ENCODE data around the gene PRKG1.

Gene PRKG1

GRCh38 chr10:51074238-51075028 is at the start of gene PRKG1:
TSS of gene PRKG1 (plus strand) at chr10:51074487.
- DNase-seq (ENCODE audit: low read depth in 2 of 2) = no peak

- DNase-seq (ENCODE audit: low read depth in 2 of 2) = no peak
Measured at GRCh38 chr10:51028420-51028819, 45.9 kb upstream of the PRKG1 start.

- no peak for DNase-seq (ENCODE audit: low read depth in 2 of 2)
Measured at GRCh38 chr10:51029172-51029641, 45.1 kb upstream of the PRKG1 start.

- DNase-seq (ENCODE audit: low read depth in 2 of 2) = no peak
Measured at GRCh38 chr10:51030480-51030879, 43.8 kb upstream of the PRKG1 start.

- no peak for DNase-seq (ENCODE audit: low read depth in 2 of 2)
Measured at GRCh38 chr10:51031950-51032349, 42.3 kb upstream of the PRKG1 start.

GRCh38 chr10:51034769-51035168 is 39.5 kb upstream of the PRKG1 start:
- no peak for DNase-seq (ENCODE audit: low read depth in 2 of 2)

GRCh38 chr10:51035344-51035743 is 38.9 kb upstream of the PRKG1 start:
- DNase-seq (ENCODE audit: low read depth in 2 of 2) = no peak

GRCh38 chr10:51045871-51046270 is 28.4 kb upstream of the PRKG1 start:
- DNase-seq (ENCODE audit: low read depth in 2 of 2) = no peak

- no peak for DNase-seq (ENCODE audit: low read depth in 2 of 2)
Measured at GRCh38 chr10:51046654-51047053, 27.6 kb upstream of the PRKG1 start.

- DNase-seq (ENCODE audit: low read depth in 2 of 2) = no peak
Measured at GRCh38 chr10:51047857-51048256, 26.4 kb upstream of the PRKG1 start.

GRCh38 chr10:51048792-51049191 is 25.5 kb upstream of the PRKG1 start:
- no peak for DNase-seq (ENCODE audit: low read depth in 2 of 2)

GRCh38 chr10:51052163-51052562 is 22.1 kb upstream of the PRKG1 start:
- no peak for DNase-seq (ENCODE audit: low read depth in 2 of 2)

GRCh38 chr10:51057925-51058324 is 16.4 kb upstream of the PRKG1 start:
- no peak for DNase-seq (ENCODE audit: low read depth in 2 of 2)

- DNase-seq (ENCODE audit: low read depth in 2 of 2) = no peak
Measured at GRCh38 chr10:51063166-51063565, 11.1 kb upstream of the PRKG1 start.

- no peak for DNase-seq (ENCODE audit: low read depth in 2 of 2)
Measured at GRCh38 chr10:51063659-51064535, 10.4 kb upstream of the PRKG1 start.

- DNase-seq (ENCODE audit: low read depth in 2 of 2) = no peak
Measured at GRCh38 chr10:51066231-51066630, 8.1 kb upstream of the PRKG1 start.

GRCh38 chr10:51072210-51072609 is 2.1 kb upstream of the PRKG1 start:
- DNase-seq (ENCODE audit: low read depth in 2 of 2) = no peak

GRCh38 chr10:51072921-51073434 is 1.3 kb upstream of the PRKG1 start:
- no peak for DNase-seq (ENCODE audit: low read depth in 2 of 2)

- DNase-seq (ENCODE audit: low read depth in 2 of 2) = no peak
Measured at GRCh38 chr10:51073453-51074237, 642 bp upstream of the PRKG1 start.

GRCh38 chr10:51075043-51075872 is 971 bp downstream of the PRKG1 start:
- DNase-seq (ENCODE audit: low read depth in 2 of 2) = no peak

GRCh38 chr10:51075873-51076229 is 1.6 kb downstream of the PRKG1 start:
- no peak for DNase-seq (ENCODE audit: low read depth in 2 of 2)

All from stimulated activated CD4-positive, alpha-beta T cell treated with anti-CD3 and anti-CD28 coated beads, Interleukin-15, amount 100 ng/mL, for 48 hours (primary cell).